Panc1 (cell line): ENCODE measurements around the gene ORC2.
A peak's percentile ranks its signal among the peaks of the same experiment; 100 is the strongest.

Experiments used
- SIN3A ChIP-seq: IDR thresholded peaks from 2 replicates; pipeline ENCODE4 v1.6.1; 2012; ENCODE audit warnings: low read depth, mild to moderate bottlenecking, low read length, moderate library complexity, borderline replicate concordance; ENCODE audit not compliant: insufficient read depth
- TCF7L2 ChIP-seq: IDR thresholded peaks from 2 replicates; pipeline ENCODE4 v1.6.1; 2011; ENCODE audit warnings: mild to moderate bottlenecking, low read depth, low read length, inconsistent platforms

DNA sequence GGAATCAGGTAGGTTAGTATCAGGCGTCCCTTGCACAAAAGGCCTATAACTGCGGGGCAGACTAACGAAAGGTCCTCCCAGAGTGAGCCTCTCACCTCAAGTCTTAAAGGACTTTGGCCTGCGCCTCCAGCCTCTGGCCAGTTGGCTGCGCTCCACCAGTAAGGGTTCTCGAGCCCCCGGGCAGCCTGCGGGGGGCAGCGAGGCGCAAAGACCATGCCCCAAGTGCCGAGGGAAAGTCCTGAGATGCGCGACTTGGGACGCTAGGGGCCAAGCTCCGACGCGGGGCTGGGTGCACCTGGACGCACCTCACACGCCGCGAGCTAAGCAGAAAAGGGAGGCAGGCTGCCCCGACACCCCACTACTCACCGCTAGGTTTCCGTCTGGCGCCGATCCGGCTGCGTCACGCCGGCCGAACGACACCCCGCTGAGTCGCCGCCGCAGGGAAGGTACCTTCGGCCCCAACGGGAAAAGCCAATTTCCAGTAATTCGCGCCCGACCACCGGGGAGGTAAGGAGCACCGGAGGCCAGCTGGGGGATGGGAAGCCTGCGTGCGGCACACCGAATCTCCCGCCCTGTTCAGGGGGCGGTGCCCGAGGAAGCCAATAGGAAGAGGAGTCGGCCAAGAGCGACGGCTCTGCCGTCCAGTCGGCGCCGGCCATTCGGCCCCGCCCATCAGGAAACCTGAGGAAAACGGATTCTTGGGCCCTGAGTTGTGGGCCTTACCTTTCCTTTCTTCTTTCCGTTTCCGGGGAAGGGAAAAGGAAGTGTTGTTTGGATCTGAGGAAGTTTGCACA is at the start of gene ORC2:
- TF ChIP-seq SIN3A (peak; percentile 50; the same call in 1 of the 2 replicates), TCF7L2 (peak; percentile 89)
